ENCODE data around the gene ATP9B. TPM values are rescaled to one million over a fixed set of nuclear protein-coding genes. Genes with fewer than 3 reads are reported as not detected.

The ATP9B gene
- polyA plus RNA-seq, 1 of the 3 experiments (the other 2 are of a cell fraction) = 11.2 TPM

GRCh38 chr18:79058007-79058406 lies 11.2 kb upstream of the ATP9B start:
- 23% methylated on average over 2 of the region's 2 CpGs for WGBS (ENCODE audit: low lambda C conversion rate)
- Histone ChIP-seq H3K79me2 (ENCODE audit: insufficient read depth) (no peaks in the 10 kb centered on the region), H3K9me2 (no peaks in the 10 kb centered on the region), H2AFZ (ENCODE audit: low read depth) (no peak overlapping the region), H3F3A (replicated peaks; ENCODE audit: insufficient read depth) (no peaks in the 10 kb centered on the region), H3K27me3 (ENCODE audit: insufficient read depth) (peaks cover 26% of the 10 kb centered on the region; the same call in 1 of the 2 replicates), H4K20me1 (ENCODE audit: insufficient read depth) (no peaks in the 10 kb centered on the region), H3K4me2 (no peak overlapping the region), H3K4me3 (ENCODE audit: low read depth in 2 of 2, low read length in 1 of 2) (no peak overlapping the region), H3K36me3 (replicated peaks in 1 of 2; ENCODE audit: control insufficient read depth in 1 of 2, insufficient read depth in 2 of 2, low read length in 1 of 2) (no peaks in the 10 kb centered on the region), H3K4me1 (ENCODE audit: control insufficient read depth in 1 of 2, insufficient read depth in 2 of 2, low read depth in 1 of 2, low read length in 1 of 2) (no peaks in the 10 kb centered on the region), H3K9me3 (no peaks in the 10 kb centered on the region), H3K9ac (no peak overlapping the region), H3K27ac (ENCODE audit: low read depth in 2 of 2, low read length in 1 of 2) (no peak overlapping the region)
- POLR2A ChIA-PET = no interaction called here
- DNase-seq = no peak
- no peak for TF ChIP-seq MEF2A (IDR thresholded peaks at IDR 0.05; ENCODE audit: borderline replicate concordance, low read depth)
- no peak for TF ChIP-seq GATA2 (CRISPR knock-in tag; IDR thresholded peaks at IDR 0.05)
- no peak for TF ChIP-seq FOSL2 (IDR thresholded peaks at IDR 0.05; ENCODE audit: borderline replicate concordance, low read depth)
- TF ChIP-seq TCF12 (IDR thresholded peaks at IDR 0.05) = no peak
- TF ChIP-seq REST (IDR thresholded peaks at IDR 0.05; ENCODE audit: low read depth, low read length) = no peak
- no peak for TF ChIP-seq GABPA (IDR thresholded peaks at IDR 0.05; ENCODE audit: low read depth)
- TF ChIP-seq, protein P1, sequence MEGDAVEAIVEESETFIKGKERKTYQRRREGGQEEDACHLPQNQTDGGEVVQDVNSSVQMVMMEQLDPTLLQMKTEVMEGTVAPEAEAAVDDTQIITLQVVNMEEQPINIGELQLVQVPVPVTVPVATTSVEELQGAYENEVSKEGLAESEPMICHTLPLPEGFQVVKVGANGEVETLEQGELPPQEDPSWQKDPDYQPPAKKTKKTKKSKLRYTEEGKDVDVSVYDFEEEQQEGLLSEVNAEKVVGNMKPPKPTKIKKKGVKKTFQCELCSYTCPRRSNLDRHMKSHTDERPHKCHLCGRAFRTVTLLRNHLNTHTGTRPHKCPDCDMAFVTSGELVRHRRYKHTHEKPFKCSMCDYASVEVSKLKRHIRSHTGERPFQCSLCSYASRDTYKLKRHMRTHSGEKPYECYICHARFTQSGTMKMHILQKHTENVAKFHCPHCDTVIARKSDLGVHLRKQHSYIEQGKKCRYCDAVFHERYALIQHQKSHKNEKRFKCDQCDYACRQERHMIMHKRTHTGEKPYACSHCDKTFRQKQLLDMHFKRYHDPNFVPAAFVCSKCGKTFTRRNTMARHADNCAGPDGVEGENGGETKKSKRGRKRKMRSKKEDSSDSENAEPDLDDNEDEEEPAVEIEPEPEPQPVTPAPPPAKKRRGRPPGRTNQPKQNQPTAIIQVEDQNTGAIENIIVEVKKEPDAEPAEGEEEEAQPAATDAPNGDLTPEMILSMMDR (IDR thresholded peaks at IDR 0.05) = no peak
- TF ChIP-seq, protein P2, sequence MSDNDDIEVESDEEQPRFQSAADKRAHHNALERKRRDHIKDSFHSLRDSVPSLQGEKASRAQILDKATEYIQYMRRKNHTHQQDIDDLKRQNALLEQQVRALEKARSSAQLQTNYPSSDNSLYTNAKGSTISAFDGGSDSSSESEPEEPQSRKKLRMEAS (IDR thresholded peaks at IDR 0.05; ENCODE audit: low read depth) = no peak
- TF ChIP-seq, protein P3, sequence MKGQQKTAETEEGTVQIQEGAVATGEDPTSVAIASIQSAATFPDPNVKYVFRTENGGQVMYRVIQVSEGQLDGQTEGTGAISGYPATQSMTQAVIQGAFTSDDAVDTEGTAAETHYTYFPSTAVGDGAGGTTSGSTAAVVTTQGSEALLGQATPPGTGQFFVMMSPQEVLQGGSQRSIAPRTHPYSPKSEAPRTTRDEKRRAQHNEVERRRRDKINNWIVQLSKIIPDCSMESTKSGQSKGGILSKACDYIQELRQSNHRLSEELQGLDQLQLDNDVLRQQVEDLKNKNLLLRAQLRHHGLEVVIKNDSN (IDR thresholded peaks at IDR 0.05; ENCODE audit: borderline replicate concordance, low read depth) = no peak
- CTCF ChIA-PET = interaction anchor here (1.1 kb wide), 1 partner anchor 13 kb away, joined by 3 read pairs; no protein-coding TSS in a partner anchor

DNA sequence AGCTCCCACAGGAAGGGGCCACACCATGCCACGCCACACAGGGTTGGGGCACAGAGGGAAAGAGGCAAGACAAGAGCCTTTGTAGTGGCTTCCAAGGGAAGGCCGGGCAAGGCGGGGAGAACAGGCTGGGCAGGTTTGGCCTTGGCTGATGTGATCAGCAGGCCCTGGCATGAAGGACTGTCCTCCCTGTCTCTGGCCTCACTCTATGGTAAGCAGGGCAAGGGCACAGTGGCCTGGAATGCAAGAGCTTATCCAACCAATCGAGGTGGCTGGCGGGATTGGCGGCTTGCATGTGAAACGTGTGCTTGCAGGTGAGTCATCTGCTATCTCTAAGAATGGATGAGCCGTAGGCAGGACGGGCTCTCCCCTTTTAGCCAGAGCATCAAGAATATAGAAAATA lies 6.4 kb upstream of the ATP9B start:
- H3K9me3 ChIP-seq = no peaks in the 10 kb centered on the region
- H3K79me2 ChIP-seq (ENCODE audit: insufficient read depth) = no peaks in the 10 kb centered on the region
- ChIA-PET POLR2A (no interaction called here), CTCF (no interaction called here)
- H4K20me1 ChIP-seq (ENCODE audit: insufficient read depth) = no peaks in the 10 kb centered on the region
- TF ChIP-seq RCOR1 (IDR thresholded peaks at IDR 0.05; ENCODE audit: low read length) = no peak
- TF ChIP-seq EZH2phosphoT487 (IDR thresholded peaks at IDR 0.05; ENCODE audit: borderline replicate concordance, low read depth) = no peak
- TF ChIP-seq NRF1 (IDR thresholded peaks at IDR 0.05; ENCODE audit: low read depth, low read length) = no peak
- TF ChIP-seq NFIC (IDR thresholded peaks at IDR 0.05; ENCODE audit: borderline replicate concordance) = no peak
- no peak for TF ChIP-seq TAF1 (IDR thresholded peaks at IDR 0.05; ENCODE audit: borderline replicate concordance, low read depth, low read length)
- TF ChIP-seq FOSL2 (IDR thresholded peaks at IDR 0.05; ENCODE audit: borderline replicate concordance, low read depth) = no peak
- H3F3A ChIP-seq (replicated peaks; ENCODE audit: insufficient read depth) = no peaks in the 10 kb centered on the region
- no peak overlapping the region for H3K9ac ChIP-seq
- 61% methylated on average over 9 of the region's 9 CpGs for WGBS (ENCODE audit: low lambda C conversion rate)
- no peaks in the 10 kb centered on the region for H3K4me1 ChIP-seq (ENCODE audit: control insufficient read depth in 1 of 2, insufficient read depth in 2 of 2, low read depth in 1 of 2, low read length in 1 of 2)
- no peaks in the 10 kb centered on the region for H3K9me2 ChIP-seq
- H3K4me3 ChIP-seq (ENCODE audit: low read depth in 2 of 2, low read length in 1 of 2) = no peak overlapping the region
- H3K27ac ChIP-seq (ENCODE audit: low read depth in 2 of 2, low read length in 1 of 2) = no peak overlapping the region
- H2AFZ ChIP-seq (ENCODE audit: low read depth) = no peak overlapping the region
- peaks cover 9% of the 10 kb centered on the region; the same call in 1 of the 2 replicates for H3K27me3 ChIP-seq (ENCODE audit: insufficient read depth)
- H3K36me3 ChIP-seq (replicated peaks in 1 of 2; ENCODE audit: control insufficient read depth in 1 of 2, insufficient read depth in 2 of 2, low read length in 1 of 2) = no peaks in the 10 kb centered on the region
- no peak overlapping the region for H3K4me2 ChIP-seq
- no peak for DNase-seq
